Gastrocnemius medialis (tissue), 4 donors: ENCODE results near the gene ATXN1. TPM values are rescaled to one million over a fixed set of nuclear protein-coding genes. Genes with fewer than 3 reads are reported as not detected.

Experiments
- ATAC-seq, 2 donors: fragments of 150-250 bp; one replicate each; pipeline ENCODE4 v1.9.1; 2016
- DNase-seq, 2 donors: peaks; one replicate each; pipeline ENCODE4 v3.0.0-alpha.2; 2019
- H3K27ac ChIP-seq, 4 donors: fragments of 200-600 bp; sonication (generic); 1 replicate in 1 of 4; 2 replicates in 3 of 4; pipeline ENCODE4 v1.5.1; 2016 to 2018; ENCODE audit warnings: mild to moderate bottlenecking in 2 of 4, moderate library complexity in 1 of 4
- H3K27me3 ChIP-seq, 3 donors: fragments of 200-600 bp; sonication (generic) in 2 of 3; 1 replicate in 1 of 3; 2 replicates in 2 of 3; pipeline versions ENCODE4 v1.5.1 to v1.6.0; 2016 to 2019; ENCODE audit warnings: mild to moderate bottlenecking in 1 of 3, moderate library complexity in 1 of 3
- H3K36me3 ChIP-seq, 2 donors: fragments of 200-600 bp; sonication (generic) in 1 of 2; one replicate each; pipeline ENCODE4 v1.5.1; 2017 to 2018
- H3K4me1 ChIP-seq, 2 donors: fragments of 200-600 bp; sonication (generic) in 1 of 2; one replicate each; pipeline ENCODE4 v1.5.1; 2016 to 2017; ENCODE audit warnings: mild to moderate bottlenecking in 2 of 2
- H3K4me3 ChIP-seq, 4 donors: fragments of 200-600 bp; sonication (generic) in 3 of 4; 1 replicate in 1 of 4; 2 replicates in 3 of 4; pipeline ENCODE4 v1.5.1; 2016 to 2019; ENCODE audit warnings: mild to moderate bottlenecking in 2 of 4
- H3K9me3 ChIP-seq, 3 donors: fragments of 200-600 bp; sonication (generic) in 2 of 3; 1 replicate in 1 of 3; 2 replicates in 2 of 3; pipeline ENCODE4 v1.5.1; 2016 to 2019
- CTCF ChIP-seq, 5 experiments: fragments of 450-650 bp in 3 of 5; fragments of 200-600 bp in 2 of 5; sonication (generic) in 2 of 5; IDR thresholded peaks in 4 of 5; conservative IDR thresholded peaks in 1 of 5; 1 replicate in 4 of 5; 2 replicates in 1 of 5; pipeline ENCODE4 v1.5.1; 2016 to 2019; ENCODE audit warnings: antibody characterized with exemption in 5 of 5, mild to moderate bottlenecking in 3 of 5, moderate library complexity in 3 of 5
- POLR2A ChIP-seq, 2 donors: fragments of 450-650 bp; IDR thresholded peaks; one replicate each; pipeline ENCODE4 v1.6.1; 2017; ENCODE audit warnings: antibody characterized with exemption in 2 of 2, mild to moderate bottlenecking in 2 of 2, moderate library complexity in 2 of 2
- in situ Hi-C, 4 donors: fragments of 200-750 bp; cut with MboI; loops; one replicate each; pipeline versions ENCODE4 v1.15.0 to v1.8.0; 2017; ENCODE audit warnings: low sequenced_read_pairs in 4 of 4
- intact Hi-C: fragments of 100-400 bp; cut with DNase I; formaldehyde crosslinking; loops from one replicate; pipeline ENCODE4 v1.15.1; 2023; ENCODE audit warnings: low total_unique reads
- total RNA-seq, 4 donors: library from RNA; depleted of rRNA; stranded (reverse); fragments of >200 nt; gene quantifications; one replicate each; pipeline versions ENCODE4 v1.1.0 to v1.2.3, GENCODE V29; 2016

The ATXN1 gene
- total RNA-seq, 4 donors from 2014 or later: 21.8 to 42.9 (median 33.1) TPM

- Histone ChIP-seq H3K4me1 (peaks cover 23 to 28% of the 10 kb centered on the region in 2 donors), H3K27me3 (no peaks in the 10 kb centered on the region), H3K9me3 (no peaks in the 10 kb centered on the region), H3K27ac (no peak overlapping the region), H3K36me3 (no peaks in the 10 kb centered on the region), H3K4me3 (no peak overlapping the region)
- no peak for DNase-seq
- in situ Hi-C loops (no loop called here), intact Hi-C loops (no loop called here)
- no peak for ATAC-seq
- TF ChIP-seq CTCF (IDR thresholded peaks at IDR 0.05 in 4 of 5, conservative IDR thresholded peaks at IDR 0.05 in 1 of 5) (no peak), POLR2A (IDR thresholded peaks at IDR 0.05) (no peak)
Observed at GRCh38 chr6:16352821-16353438, 408.3 kb downstream of the ATXN1 start.

GRCh38 chr6:16352258-16352635 lies 409.0 kb downstream of the ATXN1 start:
- ATAC-seq (no peak), DNase-seq (no peak)
- TF ChIP-seq CTCF (IDR thresholded peaks at IDR 0.05 in 4 of 5, conservative IDR thresholded peaks at IDR 0.05 in 1 of 5) (no peak), POLR2A (IDR thresholded peaks at IDR 0.05) (no peak)
- peaks cover 23 to 28% of the 10 kb centered on the region in 2 donors for H3K4me1 ChIP-seq
- H3K9me3 ChIP-seq: no peaks in the 10 kb centered on the region
- intact Hi-C loops: no loop called here
- in situ Hi-C loops: no loop called here
- H3K36me3 ChIP-seq: no peaks in the 10 kb centered on the region
- no peak overlapping the region for H3K27ac ChIP-seq
- no peak overlapping the region for H3K4me3 ChIP-seq
- no peaks in the 10 kb centered on the region for H3K27me3 ChIP-seq

GRCh38 chr6:16349544-16349943 lies 411.7 kb downstream of the ATXN1 start:
- TF ChIP-seq POLR2A (IDR thresholded peaks at IDR 0.05) (no peak), CTCF (IDR thresholded peaks at IDR 0.05 in 4 of 5, conservative IDR thresholded peaks at IDR 0.05 in 1 of 5) (no peak)
- H3K27me3 ChIP-seq: no peaks in the 10 kb centered on the region
- H3K36me3 ChIP-seq: no peaks in the 10 kb centered on the region
- DNase-seq (no peak), ATAC-seq (no peak)
- H3K4me3 ChIP-seq: no peak overlapping the region
- no peaks in the 10 kb centered on the region for H3K9me3 ChIP-seq
- H3K27ac ChIP-seq: no peak overlapping the region
- H3K4me1 ChIP-seq: peaks cover 9 to 16% of the 10 kb centered on the region in 2 donors
- in situ Hi-C loops: loop anchor here in 3 of 4 donors (10.0 to 25.0 kb wide), 2 partner anchors 55 to 613 kb away; no protein-coding TSS in a partner anchor
- intact Hi-C loops: no loop called here

GRCh38 chr6:16346831-16347230 lies 414.4 kb downstream of the ATXN1 start:
- H3K27ac ChIP-seq: no peak overlapping the region
- DNase-seq (no peak), ATAC-seq (no peak)
- H3K36me3 ChIP-seq: no peaks in the 10 kb centered on the region
- peaks cover 17 to 23% of the 10 kb centered on the region in 2 donors for H3K4me1 ChIP-seq
- intact Hi-C loops (no loop called here), in situ Hi-C loops (loop anchor here in 3 of 4 donors (10.0 to 25.0 kb wide), 2 partner anchors 58 to 615 kb away; no protein-coding TSS in a partner anchor)
- no peak for TF ChIP-seq POLR2A (IDR thresholded peaks at IDR 0.05)
- TF ChIP-seq CTCF (IDR thresholded peaks at IDR 0.05 in 4 of 5, conservative IDR thresholded peaks at IDR 0.05 in 1 of 5): no peak
- no peak overlapping the region for H3K4me3 ChIP-seq
- H3K27me3 ChIP-seq: no peaks in the 10 kb centered on the region
- H3K9me3 ChIP-seq: no peaks in the 10 kb centered on the region
